Measurements from ENCODE around the gene PRRX1.
A peak's percentile ranks its signal among the peaks of the same experiment; 100 is the strongest.

Gene PRRX1

GRCh38 chr1:170707959-170708655 lies 44.2 kb downstream of the PRRX1 start:
- CTCF ChIA-PET: no interaction called here
- no peaks in the 10 kb centered on the region for H3K4me1 ChIP-seq (ENCODE audit: control insufficient read depth, insufficient read depth, low read length)
- no peak for TF ChIP-seq TRIM28 (IDR thresholded peaks at IDR 0.05; ENCODE audit: borderline replicate concordance, low read length)
- TF ChIP-seq ZNF184 (tag by site-specific recombination; IDR thresholded peaks at IDR 0.05): peak; percentile 83; the same call in 1 of the 2 replicates

GRCh38 chr1:170711682-170712081 lies 47.8 kb downstream of the PRRX1 start:
- H3K4me3 ChIP-seq (ENCODE audit: low read depth, low read length): no peak overlapping the region

More at GRCh38 chr1:170707959-170708655, 44.2 kb downstream of the PRRX1 start:
- Histone ChIP-seq H3K9me3 (ENCODE audit: control insufficient read depth, insufficient read depth, low read depth, low read length) (no peaks in the 10 kb centered on the region), H3K27ac (ENCODE audit: extremely low read depth, low read depth, low read length) (no peak overlapping the region), H3K4me3 (ENCODE audit: low read depth, low read length) (no peak overlapping the region), H3K36me3 (ENCODE audit: control insufficient read depth in 2 of 2, insufficient read depth in 1 of 2, low read length in 2 of 2) (no peaks in the 10 kb centered on the region)
- POLR2A ChIA-PET: no interaction called here

GRCh38 chr1:170714163-170714562 lies 50.2 kb downstream of the PRRX1 start:
- POLR2A ChIA-PET: no interaction called here
- H3K9me3 ChIP-seq (ENCODE audit: control insufficient read depth, insufficient read depth, low read depth, low read length): no peaks in the 10 kb centered on the region
- CTCF ChIA-PET: no interaction called here
- H3K4me1 ChIP-seq (ENCODE audit: control insufficient read depth, insufficient read depth, low read length): no peaks in the 10 kb centered on the region
- no peak overlapping the region for H3K27ac ChIP-seq (ENCODE audit: extremely low read depth, low read depth, low read length)
- H3K36me3 ChIP-seq (ENCODE audit: control insufficient read depth in 2 of 2, insufficient read depth in 1 of 2, low read length in 2 of 2): no peaks in the 10 kb centered on the region
- no peak overlapping the region for H3K4me3 ChIP-seq (ENCODE audit: low read depth, low read length)
- no peak for TF ChIP-seq ZNF37A (tag by site-specific recombination; IDR thresholded peaks at IDR 0.05)
- peak; percentile 31; the same call in 1 of the 2 replicates for TF ChIP-seq TSHZ1 (tag by site-specific recombination; IDR thresholded peaks at IDR 0.05; ENCODE audit: borderline replicate concordance)
- TF ChIP-seq PRDM6 (tag by site-specific recombination; IDR thresholded peaks at IDR 0.05): peak; percentile 77
- TF ChIP-seq OSR2 (tag by site-specific recombination; IDR thresholded peaks at IDR 0.05): peak; percentile 60; the same call in 1 of the 2 replicates
- TF ChIP-seq ZFP3 (tag by site-specific recombination; IDR thresholded peaks at IDR 0.05; ENCODE audit: low read depth): no peak
- TF ChIP-seq PRDM4 (tag by site-specific recombination; IDR thresholded peaks at IDR 0.05): 0 out of 2 replicates have a peak, but pooled peaks have one; percentile 46
- 0 out of 2 replicates have a peak, but pooled peaks have one; percentile 12 for TF ChIP-seq ZNF223 (tag by site-specific recombination; IDR thresholded peaks at IDR 0.05)

More at GRCh38 chr1:170711682-170712081, 47.8 kb downstream of the PRRX1 start:
- TF ChIP-seq ZNF19 (tag by site-specific recombination; IDR thresholded peaks at IDR 0.05; ENCODE audit: low read depth) (no peak), ZNF354C (tag by site-specific recombination; IDR thresholded peaks at IDR 0.05; ENCODE audit: borderline replicate concordance, low read depth) (no peak), ZNF473 (tag by site-specific recombination; IDR thresholded peaks at IDR 0.05) (no peak), ZNF248 (tag by site-specific recombination; IDR thresholded peaks at IDR 0.05) (no peak), ZNF114 (tag by site-specific recombination; IDR thresholded peaks at IDR 0.05) (no peak), ZNF624 (tag by site-specific recombination; IDR thresholded peaks at IDR 0.05) (no peak), SP7 (tag by site-specific recombination; IDR thresholded peaks at IDR 0.05) (no peak), ZNF132 (tag by site-specific recombination; IDR thresholded peaks at IDR 0.05; ENCODE audit: borderline replicate concordance) (no peak), ZNF747 (tag by site-specific recombination; IDR thresholded peaks at IDR 0.05) (no peak), ZNF645 (tag by site-specific recombination; IDR thresholded peaks at IDR 0.05) (no peak), KLF10 (tag by site-specific recombination; IDR thresholded peaks at IDR 0.05) (no peak), IKZF3 (tag by site-specific recombination; IDR thresholded peaks at IDR 0.05) (no peak), PRDM6 (tag by site-specific recombination; IDR thresholded peaks at IDR 0.05) (no peak)
- Histone ChIP-seq H3K27ac (ENCODE audit: extremely low read depth, low read depth, low read length) (no peak overlapping the region), H3K36me3 (ENCODE audit: control insufficient read depth in 2 of 2, insufficient read depth in 1 of 2, low read length in 2 of 2) (no peaks in the 10 kb centered on the region), H3K9me3 (ENCODE audit: control insufficient read depth, insufficient read depth, low read depth, low read length) (no peaks in the 10 kb centered on the region), H3K4me1 (ENCODE audit: control insufficient read depth, insufficient read depth, low read length) (no peaks in the 10 kb centered on the region)
- ChIA-PET CTCF (interaction anchor here (1.2 kb wide), 1 partner anchor 22 kb away, joined by 8 read pairs; no protein-coding TSS in a partner anchor), POLR2A (no interaction called here)
